HPDE6-E6E7 (cell line): Measurements from ENCODE around the gene ASCC3.
A peak's percentile ranks its signal among the peaks of the same experiment; 100 is the strongest.
"Not testable (repeated sequence)": the region's sequence is repeated elsewhere in the genome, so short reads cannot be mapped to it uniquely, and the experiment has no call there.

Experiments used
- DNase-seq: peaks from one replicate; pipeline ENCODE4 v3.0.0; 2011; ENCODE audit warnings: missing footprints; ENCODE audit errors: extremely low spot score

ASCC3 gene

GRCh38 chr6:100880853-100881706 lies at the start of gene ASCC3:
Gene ASCC3, minus strand, starts transcription at chr6:100881329. Its CDS starts 13,332 bp downstream, at chr6:100867997.
- DNase-seq = peak; percentile 81

- DNase-seq = no peak
Observed at GRCh38 chr6:100925749-100926148, 44.6 kb upstream of the ASCC3 start.

- peak; percentile 9 for DNase-seq
Observed at GRCh38 chr6:100924534-100925227, 43.6 kb upstream of the ASCC3 start.

- no peak for DNase-seq
Observed at GRCh38 chr6:100923481-100924165, 42.5 kb upstream of the ASCC3 start.

- no peak for DNase-seq
Observed at GRCh38 chr6:100920028-100920605, 39.0 kb upstream of the ASCC3 start.

GRCh38 chr6:100918152-100918551 lies 37.0 kb upstream of the ASCC3 start:
- DNase-seq = no peak

- DNase-seq = no peak
Observed at GRCh38 chr6:100915876-100916275, 34.7 kb upstream of the ASCC3 start.

GRCh38 chr6:100913400-100914276 lies 32.5 kb upstream of the ASCC3 start:
- no peak for DNase-seq

- DNase-seq = no peak
Observed at GRCh38 chr6:100906325-100906724, 25.2 kb upstream of the ASCC3 start.

- DNase-seq = no peak
Observed at GRCh38 chr6:100905067-100905466, 23.9 kb upstream of the ASCC3 start.

- DNase-seq = no peak
Observed at GRCh38 chr6:100904316-100904715, 23.2 kb upstream of the ASCC3 start.

- DNase-seq = no peak
Observed at GRCh38 chr6:100901582-100901981, 20.5 kb upstream of the ASCC3 start.

GRCh38 chr6:100899202-100899601 lies 18.1 kb upstream of the ASCC3 start:
- no peak for DNase-seq

GRCh38 chr6:100897671-100898070 lies 16.5 kb upstream of the ASCC3 start:
- DNase-seq = no peak

GRCh38 chr6:100893743-100894142 lies 12.6 kb upstream of the ASCC3 start:
- DNase-seq = no peak

GRCh38 chr6:100892693-100893092 lies 11.6 kb upstream of the ASCC3 start:
- DNase-seq = no peak

- no peak for DNase-seq
Observed at GRCh38 chr6:100892116-100892515, 11.0 kb upstream of the ASCC3 start.

GRCh38 chr6:100891079-100891478 lies 9.9 kb upstream of the ASCC3 start:
- DNase-seq = no peak

- not testable (repeated sequence) for DNase-seq
Observed at GRCh38 chr6:100890646-100891045, 9.5 kb upstream of the ASCC3 start.

GRCh38 chr6:100889351-100889750 lies 8.2 kb upstream of the ASCC3 start:
- no peak for DNase-seq

- no peak for DNase-seq
Observed at GRCh38 chr6:100886076-100886475, 4.9 kb upstream of the ASCC3 start.
